Measurements from ENCODE around the gene KLHDC9.

KLHDC9 gene

DNA sequence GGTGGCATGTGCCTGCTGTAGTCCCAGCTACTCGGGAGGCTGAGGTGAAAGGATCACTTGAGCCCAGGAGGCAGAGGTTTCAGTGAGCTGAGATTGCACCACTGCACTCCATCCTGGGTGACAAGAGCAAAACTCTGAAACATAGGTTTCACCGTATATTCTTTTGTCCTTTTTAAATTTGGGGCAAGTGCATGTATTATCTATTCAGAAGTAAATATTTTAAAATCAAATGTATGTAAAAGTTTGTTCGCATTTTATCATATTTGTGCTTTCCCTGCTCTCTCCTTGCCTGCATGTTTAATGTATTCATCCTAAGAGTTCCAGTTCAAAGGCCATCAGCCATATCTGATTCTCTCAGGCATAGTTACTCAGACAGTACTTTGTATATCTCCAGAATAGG lies 47.7 kb downstream of the KLHDC9 start:
- ATAC-seq: no peak
- TF ChIP-seq ESRRG (CRISPR knock-in tag; IDR thresholded peaks at IDR 0.05) (no peak), TOX (CRISPR knock-in tag; IDR thresholded peaks at IDR 0.05; ENCODE audit: borderline replicate concordance) (no peak), ZNF565 (CRISPR knock-in tag; conservative IDR thresholded peaks at IDR 0.05; ENCODE audit: low read depth) (no peak), PPARA (CRISPR knock-in tag; IDR thresholded peaks at IDR 0.05; ENCODE audit: borderline replicate concordance) (no peak), CREB5 (CRISPR knock-in tag; IDR thresholded peaks at IDR 0.05; ENCODE audit: low read depth) (no peak), ZNF8 (CRISPR knock-in tag; IDR thresholded peaks at IDR 0.05) (no peak), GLIS3 (CRISPR knock-in tag; IDR thresholded peaks at IDR 0.05) (no peak), CSDC2 (CRISPR knock-in tag; IDR thresholded peaks at IDR 0.05) (no peak), SNAI2 (CRISPR knock-in tag; IDR thresholded peaks at IDR 0.05) (no peak), BACH2 (CRISPR knock-in tag; IDR thresholded peaks at IDR 0.05; ENCODE audit: borderline replicate concordance) (no peak), RARB (CRISPR knock-in tag; IDR thresholded peaks at IDR 0.05) (no peak), POU6F1 (CRISPR knock-in tag; IDR thresholded peaks at IDR 0.05; ENCODE audit: borderline replicate concordance, low read depth) (no peak), OSR1 (CRISPR knock-in tag; IDR thresholded peaks at IDR 0.05) (no peak), PATZ1 (CRISPR knock-in tag; IDR thresholded peaks at IDR 0.05; ENCODE audit: borderline replicate concordance) (no peak), ISL1 (CRISPR knock-in tag; IDR thresholded peaks at IDR 0.05) (no peak), ARNTL (CRISPR knock-in tag; IDR thresholded peaks at IDR 0.05; ENCODE audit: borderline replicate concordance, low read depth) (no peak), ZC3H10 (CRISPR knock-in tag; IDR thresholded peaks at IDR 0.05) (no peak)
- TF ChIP-seq, protein P1, sequence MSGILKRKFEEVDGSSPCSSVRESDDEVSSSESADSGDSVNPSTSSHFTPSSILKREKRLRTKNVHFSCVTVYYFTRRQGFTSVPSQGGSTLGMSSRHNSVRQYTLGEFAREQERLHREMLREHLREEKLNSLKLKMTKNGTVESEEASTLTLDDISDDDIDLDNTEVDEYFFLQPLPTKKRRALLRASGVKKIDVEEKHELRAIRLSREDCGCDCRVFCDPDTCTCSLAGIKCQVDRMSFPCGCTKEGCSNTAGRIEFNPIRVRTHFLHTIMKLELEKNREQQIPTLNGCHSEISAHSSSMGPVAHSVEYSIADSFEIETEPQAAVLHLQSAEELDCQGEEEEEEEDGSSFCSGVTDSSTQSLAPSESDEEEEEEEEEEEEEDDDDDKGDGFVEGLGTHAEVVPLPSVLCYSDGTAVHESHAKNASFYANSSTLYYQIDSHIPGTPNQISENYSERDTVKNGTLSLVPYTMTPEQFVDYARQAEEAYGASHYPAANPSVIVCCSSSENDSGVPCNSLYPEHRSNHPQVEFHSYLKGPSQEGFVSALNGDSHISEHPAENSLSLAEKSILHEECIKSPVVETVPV (CRISPR knock-in tag; IDR thresholded peaks at IDR 0.05): no peak

All from SK-N-SH treated with all-trans-retinoic acid at 6 μM for 48 hours (cell line).